ENCODE results near the gene TNFAIP3. TPM values are rescaled to one million over a fixed set of nuclear protein-coding genes. Genes with fewer than 3 reads are reported as not detected.

The TNFAIP3 gene
- polyA plus RNA-seq, 1 donor: 21.9 TPM

DNA sequence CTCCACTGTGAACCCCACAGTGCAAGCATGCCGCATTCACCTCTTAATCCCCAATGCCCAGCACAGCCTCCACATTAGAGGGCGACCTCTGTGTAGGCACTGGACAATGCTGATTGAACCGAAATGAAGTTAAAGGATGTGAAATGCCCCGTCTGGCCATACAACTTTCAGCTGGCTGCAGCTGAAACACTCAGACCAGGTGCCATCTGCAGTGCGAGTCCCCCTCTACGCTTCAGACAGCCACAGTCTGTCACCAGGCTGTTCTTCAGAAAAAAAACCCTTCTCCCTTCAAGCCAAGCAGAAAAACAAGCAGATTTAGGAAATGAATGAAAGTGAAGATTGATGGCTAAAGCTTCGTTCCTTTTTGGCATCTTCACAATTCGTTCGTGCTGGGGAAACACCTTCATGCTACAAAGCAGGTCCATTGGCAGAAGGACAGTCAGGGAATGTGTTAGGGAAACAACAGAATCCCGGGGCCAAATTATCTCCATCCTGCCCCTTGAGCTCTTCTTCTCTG, 44.7 kb downstream of the TNFAIP3 start:
- Histone ChIP-seq H3K4me1 (ENCODE audit: control insufficient read depth, insufficient read depth, low read length) (no peaks in the 10 kb centered on the region), H3K4me3 (ENCODE audit: low read length) (no peak overlapping the region), H3K9me3 (ENCODE audit: control insufficient read depth, low read depth, low read length) (peaks cover 3% of the 10 kb centered on the region), H3K27ac (ENCODE audit: low read length) (no peak overlapping the region), H3K27me3 (ENCODE audit: control insufficient read depth, insufficient read depth, low read length) (no peaks in the 10 kb centered on the region), H3K36me3 (ENCODE audit: control insufficient read depth, insufficient read depth, low read length) (no peaks in the 10 kb centered on the region)
- WGBS (ENCODE audit: insufficient coverage, low lambda C conversion rate): 53% methylated on average over 3 of the region's 10 CpGs
- DNase-seq: no peak

DNA sequence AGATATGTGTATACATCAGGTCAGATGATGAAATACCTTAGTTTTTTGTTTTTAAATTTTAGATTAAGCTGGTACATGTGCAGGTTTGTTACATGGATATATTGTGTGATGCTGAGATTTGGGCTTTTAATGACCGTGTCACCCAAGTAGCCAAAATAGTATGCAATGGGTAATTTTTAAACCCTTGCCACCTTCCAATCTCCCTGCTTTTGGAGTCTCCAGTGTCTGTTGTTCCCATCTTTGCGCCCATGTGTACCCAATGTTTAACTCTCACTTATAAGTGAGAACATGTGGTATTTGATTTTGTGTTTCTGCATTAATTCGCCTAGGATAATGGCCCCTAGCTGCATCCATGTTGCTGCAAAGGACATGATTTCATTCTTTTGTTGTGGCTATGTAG, 45.8 kb downstream of the TNFAIP3 start:
- peaks cover 3% of the 10 kb centered on the region for H3K9me3 ChIP-seq (ENCODE audit: control insufficient read depth, low read depth, low read length)

DNA sequence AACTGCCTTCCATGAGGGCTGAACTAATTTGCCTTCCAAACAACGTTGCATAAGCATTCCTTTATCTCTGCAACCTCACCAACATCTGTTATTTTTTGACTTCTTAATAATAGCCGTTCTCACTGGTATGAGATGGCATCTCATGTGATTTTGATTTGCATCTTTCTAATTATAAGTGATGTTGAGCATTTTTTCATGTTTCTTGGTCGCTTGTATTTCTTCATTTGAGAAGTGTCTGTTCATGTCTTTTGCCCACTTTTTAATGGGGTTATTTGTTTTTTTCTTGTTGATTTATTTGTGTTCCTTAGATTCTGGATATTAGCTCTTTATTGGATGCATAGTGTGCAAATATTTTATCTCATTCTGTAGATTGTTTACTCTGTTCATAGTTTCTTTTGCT, 46.4 kb downstream of the TNFAIP3 start:
- H3K4me3 ChIP-seq (ENCODE audit: low read length): no peak overlapping the region
- H3K27me3 ChIP-seq (ENCODE audit: control insufficient read depth, insufficient read depth, low read length): no peaks in the 10 kb centered on the region
- H3K27ac ChIP-seq (ENCODE audit: low read length): no peak overlapping the region
- H3K9me3 ChIP-seq (ENCODE audit: control insufficient read depth, low read depth, low read length): peaks cover 3% of the 10 kb centered on the region
- DNase-seq: no peak
- no peaks in the 10 kb centered on the region for H3K4me1 ChIP-seq (ENCODE audit: control insufficient read depth, insufficient read depth, low read length)
- H3K36me3 ChIP-seq (ENCODE audit: control insufficient read depth, insufficient read depth, low read length): no peaks in the 10 kb centered on the region
- WGBS (ENCODE audit: insufficient coverage, low lambda C conversion rate): 100% methylated on average over 2 of the region's 3 CpGs

More for the DNA sequence above, 45.8 kb downstream of the TNFAIP3 start:
- H3K36me3 ChIP-seq (ENCODE audit: control insufficient read depth, insufficient read depth, low read length): no peaks in the 10 kb centered on the region
- DNase-seq: no peak
- WGBS (ENCODE audit: insufficient coverage, low lambda C conversion rate): 100% methylated on average over 2 of the region's 3 CpGs
- no peaks in the 10 kb centered on the region for H3K27me3 ChIP-seq (ENCODE audit: control insufficient read depth, insufficient read depth, low read length)
- H3K4me3 ChIP-seq (ENCODE audit: low read length): no peak overlapping the region
- no peaks in the 10 kb centered on the region for H3K4me1 ChIP-seq (ENCODE audit: control insufficient read depth, insufficient read depth, low read length)
- H3K27ac ChIP-seq (ENCODE audit: low read length): no peak overlapping the region

- Histone ChIP-seq H3K9me3 (ENCODE audit: control insufficient read depth, low read depth, low read length) (peaks cover 3% of the 10 kb centered on the region), H3K4me1 (ENCODE audit: control insufficient read depth, insufficient read depth, low read length) (no peaks in the 10 kb centered on the region), H3K4me3 (ENCODE audit: low read length) (no peak overlapping the region), H3K36me3 (ENCODE audit: control insufficient read depth, insufficient read depth, low read length) (no peaks in the 10 kb centered on the region), H3K27me3 (ENCODE audit: control insufficient read depth, insufficient read depth, low read length) (no peaks in the 10 kb centered on the region), H3K27ac (ENCODE audit: low read length) (no peak overlapping the region)
- DNase-seq: no peak
These were observed 47.0 kb downstream of the TNFAIP3 start for GRCh38 chr6:137913996-137914529.

DNA sequence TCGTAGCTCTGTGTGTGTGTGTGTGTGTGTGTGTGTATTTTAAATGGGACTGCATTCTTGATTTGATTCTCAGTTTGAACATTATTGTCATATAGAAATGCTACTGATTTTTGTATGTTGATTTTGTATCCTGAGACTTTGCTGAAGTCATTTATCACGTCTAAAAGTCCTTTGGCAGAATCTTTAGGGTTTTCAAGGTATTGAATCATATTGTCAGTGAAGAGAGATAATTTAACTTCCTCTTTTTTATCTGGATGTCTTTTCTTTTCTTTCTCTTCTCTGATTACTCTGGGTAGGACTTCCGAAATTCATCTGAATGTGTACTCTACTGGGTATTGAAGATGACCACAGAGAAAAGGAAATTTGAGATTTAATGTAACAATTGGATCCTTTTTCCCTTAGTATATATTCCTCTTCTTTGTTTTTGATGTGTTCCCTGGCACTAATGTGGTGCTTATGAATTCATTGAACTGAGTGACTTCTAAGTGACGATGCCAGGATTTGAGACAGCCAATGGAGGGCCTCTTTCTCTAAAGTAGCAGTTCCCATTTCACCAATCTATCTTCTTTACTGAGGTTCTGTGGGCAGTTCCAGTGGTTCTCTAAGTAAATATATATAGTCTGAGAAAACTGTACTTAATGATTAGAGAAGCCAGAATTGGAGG, 47.6 kb downstream of the TNFAIP3 start:
- Histone ChIP-seq H3K4me1 (ENCODE audit: control insufficient read depth, insufficient read depth, low read length) (no peaks in the 10 kb centered on the region), H3K9me3 (ENCODE audit: control insufficient read depth, low read depth, low read length) (peaks cover 3% of the 10 kb centered on the region), H3K27me3 (ENCODE audit: control insufficient read depth, insufficient read depth, low read length) (no peaks in the 10 kb centered on the region), H3K27ac (ENCODE audit: low read length) (no peak overlapping the region), H3K36me3 (ENCODE audit: control insufficient read depth, insufficient read depth, low read length) (no peaks in the 10 kb centered on the region), H3K4me3 (ENCODE audit: low read length) (no peak overlapping the region)
- no peak for DNase-seq
- WGBS (ENCODE audit: insufficient coverage, low lambda C conversion rate): 100% methylated on average over 1 of the region's 4 CpGs

GRCh38 chr6:137915790-137916189, 48.7 kb downstream of the TNFAIP3 start:
- WGBS (ENCODE audit: insufficient coverage, low lambda C conversion rate): no CpG with 5 or more reads among the region's 4 CpGs
- no peak overlapping the region for H3K4me3 ChIP-seq (ENCODE audit: low read length)
- H3K27ac ChIP-seq (ENCODE audit: low read length): no peak overlapping the region
- no peaks in the 10 kb centered on the region for H3K36me3 ChIP-seq (ENCODE audit: control insufficient read depth, insufficient read depth, low read length)
- H3K9me3 ChIP-seq (ENCODE audit: control insufficient read depth, low read depth, low read length): peaks cover 3% of the 10 kb centered on the region
- H3K4me1 ChIP-seq (ENCODE audit: control insufficient read depth, insufficient read depth, low read length): no peaks in the 10 kb centered on the region
- H3K27me3 ChIP-seq (ENCODE audit: control insufficient read depth, insufficient read depth, low read length): no peaks in the 10 kb centered on the region
- DNase-seq: no peak

DNA sequence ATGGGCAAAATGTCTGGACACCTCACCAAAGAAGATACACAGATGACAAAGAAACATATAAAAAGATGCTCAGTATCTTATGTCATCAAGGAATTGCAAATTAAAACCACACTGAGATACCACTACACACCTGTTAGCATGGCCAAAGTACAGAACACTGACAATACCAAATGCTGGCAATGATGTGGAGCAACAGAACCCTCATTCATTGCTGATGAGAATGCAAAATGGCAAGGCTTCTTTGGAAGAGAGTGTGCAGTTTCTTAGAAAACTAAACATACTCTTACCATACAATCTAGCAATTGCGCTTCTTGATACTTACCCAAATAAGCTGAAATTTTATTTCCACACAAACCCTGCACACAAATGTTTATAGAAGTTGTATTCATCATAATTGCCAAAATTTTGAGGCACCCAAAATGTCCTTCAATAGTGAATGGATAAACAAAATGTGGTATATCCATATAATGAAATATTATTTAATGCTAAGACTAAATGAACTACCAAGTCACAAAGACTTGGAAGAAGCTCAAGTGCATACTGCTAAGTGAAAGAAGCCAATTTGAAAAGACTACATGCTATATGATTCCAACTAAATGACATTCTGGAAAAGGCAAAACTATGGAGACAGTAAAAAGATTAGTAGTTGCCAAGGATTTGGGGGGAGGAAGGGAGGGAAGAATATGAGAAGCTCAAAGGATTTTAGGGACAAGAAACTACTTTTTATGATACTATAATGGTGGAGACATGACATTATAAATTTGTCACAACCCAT, 50.7 kb downstream of the TNFAIP3 start:
- no peak for DNase-seq
- Histone ChIP-seq H3K27me3 (ENCODE audit: control insufficient read depth, insufficient read depth, low read length) (no peaks in the 10 kb centered on the region), H3K36me3 (ENCODE audit: control insufficient read depth, insufficient read depth, low read length) (no peaks in the 10 kb centered on the region), H3K27ac (ENCODE audit: low read length) (no peak overlapping the region), H3K4me1 (ENCODE audit: control insufficient read depth, insufficient read depth, low read length) (no peaks in the 10 kb centered on the region), H3K9me3 (ENCODE audit: control insufficient read depth, low read depth, low read length) (peaks cover 3% of the 10 kb centered on the region), H3K4me3 (ENCODE audit: low read length) (no peak overlapping the region)
- 100% methylated on average over 1 of the region's 1 CpG for WGBS (ENCODE audit: insufficient coverage, low lambda C conversion rate)

DNA sequence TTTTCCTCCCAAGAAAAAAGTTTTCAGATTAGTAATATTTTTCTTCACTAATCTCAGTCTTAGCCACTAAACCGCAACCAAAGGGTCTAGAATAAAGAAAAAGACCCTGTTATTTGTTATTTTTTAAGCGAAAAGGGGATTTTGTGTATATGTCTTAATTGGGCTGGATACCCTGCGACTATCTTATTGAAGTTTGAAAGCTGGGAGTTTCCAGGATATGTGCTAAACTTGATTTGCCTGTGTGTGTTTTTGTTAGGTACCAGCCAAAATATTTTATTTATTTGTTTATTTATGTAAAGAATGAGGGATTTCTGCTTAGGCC, 52.4 kb downstream of the TNFAIP3 start:
- peaks cover 7% of the 10 kb centered on the region for H3K4me1 ChIP-seq (ENCODE audit: control insufficient read depth, insufficient read depth, low read length)

DNA sequence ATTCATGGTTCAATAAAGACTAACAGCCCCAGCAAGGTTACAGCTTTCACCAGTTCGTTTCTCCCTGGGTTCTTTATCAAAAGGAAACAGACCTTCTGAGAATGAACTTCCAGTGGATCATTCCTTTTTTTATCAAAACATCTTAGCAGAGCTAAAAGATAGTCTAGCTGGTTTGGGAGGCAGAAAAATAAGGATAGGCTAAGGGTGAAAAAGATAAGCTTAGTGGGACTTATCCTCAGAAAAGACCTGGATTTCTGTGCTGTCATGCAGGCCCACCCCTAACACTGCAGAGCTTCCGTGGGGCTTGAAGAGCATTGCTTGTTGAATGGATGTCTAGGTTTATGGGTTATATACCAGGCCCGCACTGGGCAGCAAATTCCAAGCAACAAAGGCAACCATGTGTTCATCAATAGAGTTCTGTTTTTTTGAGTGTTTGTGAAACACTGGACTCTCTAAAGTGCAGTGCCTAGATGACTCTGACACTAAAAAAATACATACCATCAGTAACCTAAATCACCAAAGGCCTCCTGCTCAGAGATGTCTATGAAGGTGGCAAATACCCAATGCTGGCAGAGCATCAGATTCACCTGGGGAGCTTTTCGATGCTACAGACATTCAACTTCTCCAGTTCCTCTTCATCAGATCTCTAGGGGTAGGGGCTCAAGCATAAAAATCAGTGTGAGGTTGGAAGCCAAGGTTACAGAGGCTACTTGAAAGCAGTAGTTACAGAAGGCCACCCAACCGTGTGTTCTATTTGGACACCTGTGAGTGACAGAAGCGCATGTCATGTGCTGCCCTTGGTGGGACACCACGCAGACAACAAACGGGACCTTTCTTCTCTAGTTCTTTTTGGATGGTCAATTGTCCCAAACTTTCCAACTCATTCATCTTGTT, 53.0 kb downstream of the TNFAIP3 start:
- DNase-seq: no peak
- Histone ChIP-seq H3K36me3 (ENCODE audit: control insufficient read depth, insufficient read depth, low read length) (no peaks in the 10 kb centered on the region), H3K4me1 (ENCODE audit: control insufficient read depth, insufficient read depth, low read length) (peaks cover 7% of the 10 kb centered on the region), H3K9me3 (ENCODE audit: control insufficient read depth, low read depth, low read length) (no peaks in the 10 kb centered on the region), H3K4me3 (ENCODE audit: low read length) (no peak overlapping the region), H3K27me3 (ENCODE audit: control insufficient read depth, insufficient read depth, low read length) (no peaks in the 10 kb centered on the region), H3K27ac (ENCODE audit: low read length) (no peak overlapping the region)
- WGBS (ENCODE audit: insufficient coverage, low lambda C conversion rate): no CpG with 5 or more reads among the region's 8 CpGs

More for the DNA sequence above, 52.4 kb downstream of the TNFAIP3 start:
- 92% methylated on average over 2 of the region's 3 CpGs for WGBS (ENCODE audit: insufficient coverage, low lambda C conversion rate)
- no peaks in the 10 kb centered on the region for H3K27me3 ChIP-seq (ENCODE audit: control insufficient read depth, insufficient read depth, low read length)
- H3K27ac ChIP-seq (ENCODE audit: low read length): no peak overlapping the region
- no peaks in the 10 kb centered on the region for H3K36me3 ChIP-seq (ENCODE audit: control insufficient read depth, insufficient read depth, low read length)
- no peak for DNase-seq
- H3K4me3 ChIP-seq (ENCODE audit: low read length): no peak overlapping the region
- no peaks in the 10 kb centered on the region for H3K9me3 ChIP-seq (ENCODE audit: control insufficient read depth, low read depth, low read length)

DNA sequence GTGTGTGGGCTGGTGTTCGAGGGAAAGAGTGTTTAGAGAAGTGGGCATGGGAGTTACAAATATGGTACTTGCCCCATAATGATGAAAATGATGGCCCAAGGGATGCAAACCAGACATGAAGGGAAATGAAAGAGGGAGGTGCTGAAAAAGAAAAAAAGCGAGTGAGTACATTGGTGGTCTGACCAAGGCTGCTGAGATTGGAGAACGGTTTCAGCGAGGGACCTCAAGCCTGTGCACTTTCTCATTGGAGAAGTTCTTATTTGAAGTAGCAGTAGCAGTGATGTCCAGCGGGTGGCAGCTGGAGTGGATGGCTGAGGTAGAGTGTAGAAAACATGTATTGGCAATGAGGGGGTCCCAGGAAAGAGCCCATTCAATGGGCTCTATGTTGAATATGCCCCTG, 54.8 kb downstream of the TNFAIP3 start:
- no peak for DNase-seq
- no peaks in the 10 kb centered on the region for H3K9me3 ChIP-seq (ENCODE audit: control insufficient read depth, low read depth, low read length)
- peaks cover 10% of the 10 kb centered on the region for H3K4me1 ChIP-seq (ENCODE audit: control insufficient read depth, insufficient read depth, low read length)
- no peaks in the 10 kb centered on the region for H3K36me3 ChIP-seq (ENCODE audit: control insufficient read depth, insufficient read depth, low read length)
- H3K27ac ChIP-seq (ENCODE audit: low read length): no peak overlapping the region
- H3K27me3 ChIP-seq (ENCODE audit: control insufficient read depth, insufficient read depth, low read length): no peaks in the 10 kb centered on the region
- no peak overlapping the region for H3K4me3 ChIP-seq (ENCODE audit: low read length)
- WGBS (ENCODE audit: insufficient coverage, low lambda C conversion rate): 80% methylated on average over 3 of the region's 5 CpGs

Measured in large intestine (tissue), 3 donors.